Osteoblast (primary cell): ENCODE results near the gene KCNQ5. TPM values are rescaled to one million over a fixed set of nuclear protein-coding genes. Genes with fewer than 3 reads are reported as not detected.

Source experiments
- DNase-seq: peaks from one replicate; pipeline ENCODE4 v3.0.0; 2011; ENCODE audit warnings: low spot score, mixed read lengths; ENCODE audit not compliant: insufficient read length; ENCODE audit errors: missing footprints
- H2AFZ ChIP-seq: 2 replicates; pipeline ENCODE4 v1.6.0; 2011; ENCODE audit warnings: mild to moderate bottlenecking, low read length
- H3K27ac ChIP-seq: 2 replicates; pipeline ENCODE4 v1.5.1; 2011; ENCODE audit warnings: mild to moderate bottlenecking, low read depth, low read length, moderate library complexity
- H3K27me3 ChIP-seq: 2 replicates; pipeline ENCODE4 v1.6.0; 2012; ENCODE audit warnings: mild to moderate bottlenecking, control low read depth, inconsistent platforms, low read length, moderate library complexity; ENCODE audit not compliant: insufficient read depth
- H3K36me3 ChIP-seq: 2 replicates; pipeline ENCODE4 v1.5.1; 2011; ENCODE audit warnings: mild to moderate bottlenecking, low read length, control low read depth, moderate library complexity; ENCODE audit not compliant: insufficient read depth
- H3K4me1 ChIP-seq: 2 replicates; pipeline ENCODE4 v1.5.1; 2011; ENCODE audit warnings: mild to moderate bottlenecking, low read length, control low read depth, moderate library complexity; ENCODE audit not compliant: insufficient read depth
- H3K4me2 ChIP-seq: 2 replicates; pipeline ENCODE4 v1.6.0; 2011; ENCODE audit warnings: mild to moderate bottlenecking, low read length; ENCODE audit not compliant: insufficient read depth
- H3K4me3 ChIP-seq: fragments of 200-600 bp; sonication (generic); 3 replicates; pipeline ENCODE4 v1.5.1; 2012; ENCODE audit warnings: mild to moderate bottlenecking, low read length, inconsistent platforms; ENCODE audit not compliant: insufficient read depth
- H3K79me2 ChIP-seq: 2 replicates; pipeline ENCODE4 v1.6.0; 2012; ENCODE audit warnings: mild to moderate bottlenecking, low read length, control low read depth, inconsistent platforms; ENCODE audit not compliant: insufficient read depth
- H3K9me3 ChIP-seq: 2 replicates; pipeline ENCODE4 v1.5.1; 2011; ENCODE audit warnings: low read depth, low read length, control low read depth
- H4K20me1 ChIP-seq: 2 replicates; pipeline ENCODE4 v1.6.0; 2012; ENCODE audit warnings: mild to moderate bottlenecking, low read length, control low read depth; ENCODE audit not compliant: insufficient read depth
- CTCF ChIP-seq: IDR thresholded peaks from 2 replicates; pipeline ENCODE4 v1.5.1; 2011; ENCODE audit warnings: mild to moderate bottlenecking, low read depth, low read length, moderate library complexity; ENCODE audit errors: extremely low read depth
- small RNA-seq: library from RNA; depleted of rRNA; stranded (forward); fragments of <200 nt; gene quantifications from one replicate; pipeline ENCODE3, GENCODE V24; 2012
- total RNA-seq: library from RNA; depleted of rRNA; stranded (reverse); fragments of >200 nt; gene quantifications from 2 replicates; pipeline ENCODE4 v1.2.3, GENCODE V29; 2012

The KCNQ5 gene
- total RNA-seq, 1 donor: 4.0 TPM

DNA sequence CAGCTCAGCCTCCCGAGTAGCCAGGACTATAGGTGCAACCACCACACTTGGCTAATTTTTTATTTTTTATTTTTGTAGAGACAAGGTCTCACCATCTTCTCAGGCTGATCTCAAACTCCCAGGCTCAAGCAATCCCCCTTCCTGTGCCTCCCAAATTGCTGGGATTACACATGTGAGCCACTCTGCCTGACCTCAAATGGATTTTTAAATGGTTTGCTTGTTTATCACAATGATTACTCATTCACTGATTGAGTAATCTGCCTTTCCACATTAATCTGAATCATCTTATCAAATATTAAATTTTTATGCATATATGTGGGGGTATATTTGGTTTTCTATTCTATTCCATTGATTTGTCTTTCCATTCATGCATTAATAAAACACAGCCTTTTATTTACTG lies 612.9 kb downstream of the KCNQ5 start:
- Histone ChIP-seq H3K27ac (peak overlapping the region; percentile 74), H2AFZ (no peak overlapping the region), H3K36me3 (no peaks in the 10 kb centered on the region), H3K4me1 (peaks cover 20% of the 10 kb centered on the region), H3K27me3 (no peaks in the 10 kb centered on the region), H3K4me3 (no peak overlapping the region), H4K20me1 (no peaks in the 10 kb centered on the region), H3K4me2 (peak overlapping the region; percentile 15), H3K79me2 (no peaks in the 10 kb centered on the region), H3K9me3 (no peaks in the 10 kb centered on the region)
- no peak for TF ChIP-seq CTCF
- no peak for DNase-seq

- TF ChIP-seq CTCF: no peak
- no peaks in the 10 kb centered on the region for H4K20me1 ChIP-seq
- no peak overlapping the region for H2AFZ ChIP-seq
- H3K4me3 ChIP-seq: no peak overlapping the region
- peak; percentile 23 for DNase-seq
- H3K9me3 ChIP-seq: no peaks in the 10 kb centered on the region
- H3K27ac ChIP-seq: peak overlapping the region; percentile 58
- H3K4me2 ChIP-seq: peak overlapping the region; percentile 33
- H3K79me2 ChIP-seq: no peaks in the 10 kb centered on the region
- H3K4me1 ChIP-seq: peaks cover 20% of the 10 kb centered on the region
- no peaks in the 10 kb centered on the region for H3K36me3 ChIP-seq
- no peaks in the 10 kb centered on the region for H3K27me3 ChIP-seq
Measured at GRCh38 chr6:73236144-73236750, 614.4 kb downstream of the KCNQ5 start.

DNA sequence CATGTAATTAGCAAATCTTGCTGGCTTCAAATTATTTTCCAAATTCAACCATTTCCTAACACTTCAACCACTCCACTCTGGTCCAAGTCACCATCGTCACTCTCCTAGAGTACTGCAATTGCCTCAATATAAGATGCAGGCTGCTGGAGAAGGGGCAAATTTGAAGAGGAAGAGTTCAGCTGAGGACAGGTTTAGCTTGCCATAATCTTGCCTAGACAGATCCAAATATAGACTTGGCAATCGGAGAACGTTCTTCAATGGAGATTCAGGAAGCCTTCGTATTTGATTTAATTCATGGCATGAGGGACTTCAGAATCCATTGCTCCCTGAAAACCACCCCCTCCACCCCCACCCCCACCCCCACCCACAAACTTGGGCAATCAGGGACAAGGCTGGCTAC lies 618.9 kb downstream of the KCNQ5 start:
- no peaks in the 10 kb centered on the region for H3K79me2 ChIP-seq
- no peak for TF ChIP-seq CTCF
- peaks cover 6% of the 10 kb centered on the region for H3K4me1 ChIP-seq
- H4K20me1 ChIP-seq: no peaks in the 10 kb centered on the region
- DNase-seq: peak; percentile 36
- H3K27ac ChIP-seq: no peak overlapping the region
- no peaks in the 10 kb centered on the region for H3K36me3 ChIP-seq
- H3K9me3 ChIP-seq: no peaks in the 10 kb centered on the region
- no peak overlapping the region for H3K4me2 ChIP-seq
- no peaks in the 10 kb centered on the region for H3K27me3 ChIP-seq
- no peak overlapping the region for H2AFZ ChIP-seq
- no peak overlapping the region for H3K4me3 ChIP-seq

GRCh38 chr6:73242001-73242400 lies 620.1 kb downstream of the KCNQ5 start:
- Histone ChIP-seq H3K79me2 (no peaks in the 10 kb centered on the region), H4K20me1 (no peaks in the 10 kb centered on the region), H2AFZ (no peak overlapping the region), H3K9me3 (no peaks in the 10 kb centered on the region), H3K36me3 (no peaks in the 10 kb centered on the region), H3K4me2 (no peak overlapping the region), H3K27me3 (no peaks in the 10 kb centered on the region), H3K4me1 (no peaks in the 10 kb centered on the region), H3K27ac (no peak overlapping the region), H3K4me3 (no peak overlapping the region)
- no peak for TF ChIP-seq CTCF
- DNase-seq: no peak

Small RNAs within 50 kb of the gene (small RNA-seq; reads per million reads assigned to genes)
- gene MIR4282: not detected
